GM19463 (cell line): Measurements from ENCODE around the gene BAIAP2.

ENCODE experiments used
- ATAC-seq: cut with Tn5 transposase; IDR thresholded peaks from one replicate; pipeline ENCODE4 v1.9.1; 2021; ENCODE audit warnings: mild to moderate bottlenecking, moderate library complexity; ENCODE audit not compliant: unreplicated experiment

BAIAP2 gene

GRCh38 chr17:81102869-81103268 lies 67.9 kb downstream of the BAIAP2 start:
- no peak for ATAC-seq

- no peak for ATAC-seq
Measured at GRCh38 chr17:81103379-81103778, 68.4 kb downstream of the BAIAP2 start.

- no peak for ATAC-seq
Measured at GRCh38 chr17:81106716-81107115, 71.8 kb downstream of the BAIAP2 start.

- ATAC-seq, result no peak
Measured at GRCh38 chr17:81108220-81108619, 73.3 kb downstream of the BAIAP2 start.

- no peak for ATAC-seq
Measured at GRCh38 chr17:81109957-81110356, 75.0 kb downstream of the BAIAP2 start.

- no peak for ATAC-seq
Measured at GRCh38 chr17:81110488-81111040, 75.6 kb downstream of the BAIAP2 start.

- no peak for ATAC-seq
Measured at GRCh38 chr17:81111066-81111465, 76.1 kb downstream of the BAIAP2 start.

- ATAC-seq, result no peak
Measured at GRCh38 chr17:81112450-81112849, 77.5 kb downstream of the BAIAP2 start.

- ATAC-seq, result no peak
Measured at GRCh38 chr17:81113158-81113724, 78.3 kb downstream of the BAIAP2 start.

- ATAC-seq, result no peak
Measured at GRCh38 chr17:81114351-81115093, 79.6 kb downstream of the BAIAP2 start.

- ATAC-seq, result no peak
Measured at GRCh38 chr17:81115219-81115618, 80.3 kb downstream of the BAIAP2 start.

- no peak for ATAC-seq
Measured at GRCh38 chr17:81115749-81116464, 81.0 kb downstream of the BAIAP2 start.

GRCh38 chr17:81116704-81117103 lies 81.8 kb downstream of the BAIAP2 start:
- no peak for ATAC-seq

- no peak for ATAC-seq
Measured at GRCh38 chr17:81117672-81118198, 82.8 kb downstream of the BAIAP2 start.

- ATAC-seq, result no peak
Measured at GRCh38 chr17:81118308-81119221, 83.6 kb downstream of the BAIAP2 start.

GRCh38 chr17:81119223-81120148 lies 84.5 kb downstream of the BAIAP2 start:
- no peak for ATAC-seq

GRCh38 chr17:81120149-81120484 lies 85.2 kb downstream of the BAIAP2 start:
- no peak for ATAC-seq

- ATAC-seq, result no peak
Measured at GRCh38 chr17:81120695-81121621, 86.0 kb downstream of the BAIAP2 start.
